ACHN (cell line): ENCODE results near the gene PLEKHA8.
"Not testable (repeated sequence)": the region's sequence is repeated elsewhere in the genome, so short reads cannot be mapped to it uniquely, and the experiment has no call there.

Experiments
- DNase-seq: peaks from one replicate; pipeline ENCODE4 v3.0.0-alpha.2; 2015
- in situ Hi-C: cut with HindIII; loops from 2 replicates; pipeline ENCODE4 v1.10.0; 2017; ENCODE audit warnings: low sequenced_read_pairs, low pct_ligation_motif_present, low pct_unique_long_range_greater_than_20kb

Gene PLEKHA8

GRCh38 chr7:30048582-30048981 is 20.4 kb downstream of the PLEKHA8 start:
- in situ Hi-C loops, result no loop called here

GRCh38 chr7:30049173-30049572 is 21.0 kb downstream of the PLEKHA8 start:
- in situ Hi-C loops, result no loop called here

More at GRCh38 chr7:30048582-30048981, 20.4 kb downstream of the PLEKHA8 start:
- DNase-seq, result no peak

GRCh38 chr7:30053068-30053467 is 24.9 kb downstream of the PLEKHA8 start:
- DNase-seq, result no peak
- in situ Hi-C loops, result no loop called here

More at GRCh38 chr7:30049173-30049572, 21.0 kb downstream of the PLEKHA8 start:
- no peak for DNase-seq

- in situ Hi-C loops, result no loop called here
- no peak for DNase-seq
These were observed 29.5 kb downstream of the PLEKHA8 start for GRCh38 chr7:30057741-30058140.

- DNase-seq, result peak; percentile 57
- in situ Hi-C loops, result not testable (repeated sequence)
These were observed 33.6 kb downstream of the PLEKHA8 start for GRCh38 chr7:30061786-30062185.

GRCh38 chr7:30062587-30062986 is 34.4 kb downstream of the PLEKHA8 start:
- DNase-seq, result peak; percentile 59
- in situ Hi-C loops, result no loop called here

GRCh38 chr7:30065746-30066145 is 37.5 kb downstream of the PLEKHA8 start:
- in situ Hi-C loops, result no loop called here
- DNase-seq, result no peak

- in situ Hi-C loops, result no loop called here
- DNase-seq, result no peak
These were observed 38.5 kb downstream of the PLEKHA8 start for GRCh38 chr7:30066687-30067086.

- peak; percentile 32 for DNase-seq
- in situ Hi-C loops, result no loop called here
These were observed 39.9 kb downstream of the PLEKHA8 start for GRCh38 chr7:30068117-30068516.

- DNase-seq, result no peak
- in situ Hi-C loops, result no loop called here
These were observed 41.1 kb downstream of the PLEKHA8 start for GRCh38 chr7:30069096-30069867.

- in situ Hi-C loops, result no loop called here
- no peak for DNase-seq
These were observed 41.8 kb downstream of the PLEKHA8 start for GRCh38 chr7:30070052-30070451.

- no peak for DNase-seq
- in situ Hi-C loops, result no loop called here
These were observed 44.5 kb downstream of the PLEKHA8 start for GRCh38 chr7:30072735-30073134.

GRCh38 chr7:30074422-30075030 is 46.3 kb downstream of the PLEKHA8 start:
- DNase-seq, result peak; percentile 70
- in situ Hi-C loops, result no loop called here

GRCh38 chr7:30076411-30076810 is 48.2 kb downstream of the PLEKHA8 start:
- no peak for DNase-seq
- in situ Hi-C loops, result no loop called here

- no peak for DNase-seq
- in situ Hi-C loops, result no loop called here
These were observed 50.1 kb downstream of the PLEKHA8 start for GRCh38 chr7:30078280-30078679.

- no peak for DNase-seq
- in situ Hi-C loops, result no loop called here
These were observed 51.7 kb downstream of the PLEKHA8 start for GRCh38 chr7:30079880-30080279.

GRCh38 chr7:30080818-30081217 is 52.6 kb downstream of the PLEKHA8 start:
- DNase-seq, result no peak
- in situ Hi-C loops, result no loop called here

GRCh38 chr7:30082686-30083085 is 54.5 kb downstream of the PLEKHA8 start:
- DNase-seq, result no peak
- in situ Hi-C loops, result no loop called here

- DNase-seq, result no peak
- in situ Hi-C loops, result no loop called here
These were observed 55.1 kb downstream of the PLEKHA8 start for GRCh38 chr7:30083334-30083733.

GRCh38 chr7:30084212-30084611 is 56.0 kb downstream of the PLEKHA8 start:
- no peak for DNase-seq

More at GRCh38 chr7:30084212-30084611, 56.0 kb downstream of the PLEKHA8 start:
- in situ Hi-C loops, result no loop called here
